ENCODE measurements around the gene ROR2.

GRCh38 chr9:91741522-91741921, 208.5 kb downstream of the ROR2 start:
- TF ChIP-seq CTCF (IDR thresholded peaks at IDR 0.05) (no peak), POLR2AphosphoS5 (IDR thresholded peaks at IDR 0.05) (peak in 1 of 3 donors; percentile 30), EP300 (IDR thresholded peaks at IDR 0.05) (no peak), POLR2A (IDR thresholded peaks at IDR 0.05) (no peak)
